ENCODE results near the gene NUF2.
"Not testable (repeated sequence)": the region's sequence is repeated elsewhere in the genome, so short reads cannot be mapped to it uniquely, and the experiment has no call there.

Gene NUF2

GRCh38 chr1:163337631-163338030 lies 15.9 kb downstream of the NUF2 start:
- no peak for DNase-seq

- DNase-seq: no peak
Observed at GRCh38 chr1:163346326-163346870, 24.6 kb downstream of the NUF2 start.

GRCh38 chr1:163347106-163347505 lies 25.4 kb downstream of the NUF2 start:
- DNase-seq: no peak

GRCh38 chr1:163351912-163352311 lies 30.2 kb downstream of the NUF2 start:
- DNase-seq: no peak

GRCh38 chr1:163357378-163357777 lies 35.6 kb downstream of the NUF2 start:
- no peak for DNase-seq

- DNase-seq: not testable (repeated sequence)
Observed at GRCh38 chr1:163358172-163358571, 36.4 kb downstream of the NUF2 start.

- peak; percentile 61 for DNase-seq
Observed at GRCh38 chr1:163361123-163361934, 39.6 kb downstream of the NUF2 start.

GRCh38 chr1:163365186-163365585 lies 43.4 kb downstream of the NUF2 start:
- DNase-seq: no peak

GRCh38 chr1:163366555-163366954 lies 44.8 kb downstream of the NUF2 start:
- DNase-seq: no peak

- DNase-seq: no peak
Observed at GRCh38 chr1:163367721-163368120, 46.0 kb downstream of the NUF2 start.

- no peak for DNase-seq
Observed at GRCh38 chr1:163372576-163372975, 50.8 kb downstream of the NUF2 start.

- no peak for DNase-seq
Observed at GRCh38 chr1:163378554-163378953, 56.8 kb downstream of the NUF2 start.

GRCh38 chr1:163379801-163380200 lies 58.0 kb downstream of the NUF2 start:
- no peak for DNase-seq

GRCh38 chr1:163381487-163382184 lies 59.9 kb downstream of the NUF2 start:
- no peak for DNase-seq

GRCh38 chr1:163382395-163382794 lies 60.6 kb downstream of the NUF2 start:
- DNase-seq: no peak

- no peak for DNase-seq
Observed at GRCh38 chr1:163387146-163387545, 65.4 kb downstream of the NUF2 start.

GRCh38 chr1:163388970-163389369 lies 67.2 kb downstream of the NUF2 start:
- no peak for DNase-seq

GRCh38 chr1:163395790-163396189 lies 74.0 kb downstream of the NUF2 start:
- no peak for DNase-seq

GRCh38 chr1:163397451-163398200 lies 75.9 kb downstream of the NUF2 start:
- DNase-seq: no peak

- no peak for DNase-seq
Observed at GRCh38 chr1:163399001-163399400, 77.2 kb downstream of the NUF2 start.

- DNase-seq: no peak
Observed at GRCh38 chr1:163399976-163400601, 78.3 kb downstream of the NUF2 start.

- no peak for DNase-seq
Observed at GRCh38 chr1:163401211-163401610, 79.5 kb downstream of the NUF2 start.

All from NCI-H510A treated with DMSO at 0.1 percent for 48 hours (cell line).